ENCODE measurements around the gene WNT7B.

WNT7B gene

GRCh38 chr22:45922661-45923060 lies 54.3 kb downstream of the WNT7B start:
- no peak for DNase-seq

GRCh38 chr22:45922256-45922655 lies 54.7 kb downstream of the WNT7B start:
- no peak for DNase-seq

DNA sequence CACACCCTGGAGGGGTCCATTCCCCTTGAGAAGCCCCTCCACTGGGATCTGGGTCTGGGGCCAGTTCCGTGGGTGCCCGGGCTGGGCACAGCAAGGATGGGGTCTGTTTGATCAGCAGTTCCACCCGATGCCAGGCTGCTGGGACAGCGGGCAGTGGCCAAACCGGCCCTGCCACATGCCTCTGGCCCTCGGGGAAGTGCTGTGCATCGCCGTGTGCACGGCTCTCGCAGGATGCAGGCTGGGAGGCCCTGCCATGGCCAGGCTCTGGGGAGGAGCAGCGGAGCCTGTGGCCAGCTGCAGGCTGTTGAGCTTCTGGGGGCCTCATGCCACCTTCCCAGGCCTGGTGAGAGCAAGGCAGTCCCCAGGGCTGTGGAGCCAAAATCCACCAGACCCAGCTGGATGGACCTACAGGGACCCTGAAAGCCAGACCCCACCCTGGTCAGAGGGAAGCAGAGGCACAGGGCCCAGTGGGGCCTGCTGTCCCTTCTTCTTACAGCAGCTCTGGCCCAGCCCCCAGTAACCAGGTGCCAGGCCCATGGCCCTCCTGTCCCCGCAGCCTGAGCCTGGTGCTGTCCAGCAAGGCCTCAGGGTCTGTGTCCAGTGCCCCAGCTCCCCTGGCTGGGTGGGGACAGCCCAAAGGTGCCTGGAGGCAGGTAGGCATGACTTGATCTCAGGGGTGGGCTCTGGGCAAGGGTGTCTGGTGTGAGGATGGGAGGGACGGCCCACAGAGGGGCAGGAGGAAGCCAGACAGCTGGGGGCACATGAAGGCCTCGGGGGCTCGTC lies 57.3 kb downstream of the WNT7B start:
- no peak for DNase-seq

DNA sequence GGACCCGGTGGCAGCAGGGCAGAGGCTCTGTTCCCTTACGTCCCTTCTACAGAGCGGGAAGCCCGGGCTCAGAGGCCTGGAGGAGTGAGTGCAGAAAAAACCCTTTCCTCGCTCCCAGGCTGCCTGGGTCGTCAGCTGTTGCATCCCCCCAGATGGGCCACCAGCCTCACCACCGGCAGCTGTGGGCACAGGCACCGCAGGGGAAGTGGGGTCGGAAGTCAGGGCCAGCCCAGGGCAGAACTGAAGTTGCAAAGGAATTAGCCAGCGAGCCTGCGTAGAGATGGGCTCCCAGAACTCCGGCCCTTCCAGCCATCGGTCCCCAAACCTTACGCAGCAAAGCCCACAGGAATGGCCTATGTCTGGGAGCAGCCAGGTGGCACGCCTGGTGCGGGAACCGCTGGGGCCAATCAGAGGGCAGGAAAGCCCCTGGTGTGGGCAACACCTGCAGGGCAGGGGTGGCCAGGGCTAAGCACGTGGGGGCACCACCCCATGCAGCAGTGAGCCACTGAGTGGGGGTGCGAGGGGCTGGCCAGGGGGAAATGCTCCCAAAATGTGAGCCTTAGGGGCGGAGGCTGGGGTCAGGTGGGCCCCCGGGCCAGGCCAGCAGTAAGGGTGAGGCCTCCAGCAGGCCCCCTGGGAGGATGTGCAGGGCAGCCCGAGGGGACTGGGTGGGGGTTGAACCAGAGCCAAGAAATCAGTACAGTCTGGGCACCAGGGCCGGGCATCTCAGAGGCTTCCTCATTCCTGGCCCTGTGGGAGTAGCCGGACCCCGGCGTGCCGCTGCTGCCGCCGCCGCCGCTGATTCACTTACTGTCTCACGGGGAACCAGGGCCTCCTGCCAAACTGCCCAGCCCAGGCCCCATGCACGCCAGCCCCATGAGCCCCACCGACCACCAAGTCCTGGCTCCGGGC lies 58.2 kb downstream of the WNT7B start:
- no peak for DNase-seq

DNA sequence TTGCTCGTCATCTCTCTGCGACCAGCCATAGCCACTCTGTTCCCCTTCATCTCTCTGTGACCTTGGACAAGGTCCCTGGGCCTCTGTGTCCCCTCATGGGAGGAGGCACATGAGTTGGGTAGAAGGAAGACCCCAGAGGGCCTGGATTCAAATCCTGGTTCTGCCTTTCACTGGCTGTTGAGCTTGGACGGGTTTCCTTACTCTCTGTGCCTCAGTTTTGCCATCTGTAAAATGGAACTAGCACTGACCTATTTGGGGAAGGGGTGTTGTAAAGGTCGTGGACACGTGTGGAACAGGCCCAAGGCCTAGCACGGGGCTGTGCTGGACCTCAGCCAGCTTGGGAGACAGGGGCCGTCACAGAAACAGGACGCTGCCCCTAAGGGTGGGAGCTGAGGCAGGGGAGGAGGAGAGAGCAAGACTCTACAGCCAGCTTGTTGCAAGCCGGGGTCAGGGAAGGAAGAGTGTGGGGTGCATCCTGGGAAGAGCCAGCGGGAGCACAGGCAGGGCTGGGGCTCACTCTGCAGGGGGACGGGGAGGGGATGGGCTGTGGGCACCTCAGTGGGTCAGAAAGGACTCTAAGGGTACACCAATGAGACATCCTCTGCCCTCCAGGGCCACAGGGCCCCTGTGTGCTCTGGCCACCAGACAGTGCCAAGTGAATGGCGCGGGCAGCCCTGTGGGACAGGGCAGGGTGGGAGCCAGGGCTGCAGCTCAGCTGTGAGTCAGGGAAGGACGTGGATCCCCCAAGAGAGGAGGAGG lies 59.1 kb downstream of the WNT7B start:
- no peak for DNase-seq

DNA sequence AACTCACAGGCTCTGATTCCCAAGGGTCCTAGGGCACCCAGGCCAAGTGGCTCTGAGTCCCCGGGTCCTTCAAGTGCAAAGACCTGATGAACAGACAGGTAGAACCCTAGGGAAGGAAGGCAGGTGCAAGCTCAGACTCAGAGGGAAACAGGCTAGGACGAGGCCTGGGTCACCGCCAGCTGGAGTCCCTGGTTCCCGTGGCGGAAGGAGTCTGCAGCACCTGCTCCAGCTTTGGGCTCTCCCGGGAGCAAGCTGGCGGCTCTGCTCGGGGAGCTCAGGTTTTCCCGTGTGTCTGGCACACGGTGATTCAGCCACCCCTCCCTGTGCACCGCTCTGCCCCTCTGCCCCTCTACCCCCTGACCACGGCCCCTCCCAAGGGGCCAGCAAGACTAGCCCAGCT lies 59.8 kb downstream of the WNT7B start:
- DNase-seq: peak; percentile 26

- no peak for DNase-seq
Measured at GRCh38 chr22:45916515-45916914, 60.4 kb downstream of the WNT7B start.

- DNase-seq: no peak
Measured at GRCh38 chr22:45915841-45916240, 61.1 kb downstream of the WNT7B start.

GRCh38 chr22:45915151-45915550 lies 61.8 kb downstream of the WNT7B start:
- DNase-seq: no peak

DNA sequence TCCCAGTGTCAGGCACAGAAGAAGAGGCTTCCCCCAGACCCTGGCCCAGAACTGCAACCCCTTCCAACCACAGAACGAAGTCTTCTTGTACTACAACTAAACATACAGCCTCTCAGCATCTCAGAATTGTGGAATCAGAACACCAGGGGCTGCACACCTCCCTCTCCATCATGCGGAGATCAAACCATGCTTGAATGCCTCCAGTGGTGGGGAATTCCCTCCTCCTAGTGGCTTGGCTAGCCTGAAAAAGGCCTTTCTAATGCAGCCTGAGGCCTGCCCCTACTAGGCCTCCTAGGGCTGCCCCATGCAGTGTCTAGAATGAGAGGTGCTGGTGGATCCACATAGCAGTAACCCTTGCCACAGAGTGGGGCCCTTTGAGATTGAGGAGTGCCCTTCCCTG lies 62.7 kb downstream of the WNT7B start:
- DNase-seq: no peak

GRCh38 chr22:45912910-45913309 lies 64.1 kb downstream of the WNT7B start:
- no peak for DNase-seq

- peak; percentile 49 for DNase-seq
Measured at GRCh38 chr22:45911601-45912271, 65.2 kb downstream of the WNT7B start.

DNA sequence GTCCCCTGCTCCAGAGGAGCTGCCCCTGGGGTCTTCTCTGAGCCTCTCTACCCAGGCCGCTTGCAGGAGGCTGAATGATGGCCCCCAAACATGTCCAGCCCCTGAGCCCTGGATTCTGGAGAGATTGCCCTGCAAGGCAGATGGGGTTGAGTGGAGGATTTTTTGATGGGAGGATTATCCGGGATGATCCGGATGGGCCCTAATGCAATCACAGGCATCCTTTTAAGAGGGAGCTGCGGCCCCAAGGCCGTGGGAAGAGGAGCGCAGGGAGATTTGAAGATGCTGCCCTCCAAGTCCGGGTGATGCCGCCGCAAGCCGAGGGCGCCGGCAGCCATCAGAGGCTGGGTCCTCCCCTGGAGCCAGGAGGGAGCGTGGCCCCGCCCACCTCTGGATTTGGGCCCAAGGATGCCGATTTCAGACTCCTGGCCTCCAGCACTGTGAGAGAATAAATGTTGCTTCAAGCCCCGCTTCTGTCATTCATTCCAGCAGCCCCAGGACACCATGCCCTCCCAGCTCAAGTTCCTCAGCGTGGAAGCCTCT lies 66.0 kb downstream of the WNT7B start:
- no peak for DNase-seq

- DNase-seq: no peak
Measured at GRCh38 chr22:45908961-45909360, 68.0 kb downstream of the WNT7B start.

DNA sequence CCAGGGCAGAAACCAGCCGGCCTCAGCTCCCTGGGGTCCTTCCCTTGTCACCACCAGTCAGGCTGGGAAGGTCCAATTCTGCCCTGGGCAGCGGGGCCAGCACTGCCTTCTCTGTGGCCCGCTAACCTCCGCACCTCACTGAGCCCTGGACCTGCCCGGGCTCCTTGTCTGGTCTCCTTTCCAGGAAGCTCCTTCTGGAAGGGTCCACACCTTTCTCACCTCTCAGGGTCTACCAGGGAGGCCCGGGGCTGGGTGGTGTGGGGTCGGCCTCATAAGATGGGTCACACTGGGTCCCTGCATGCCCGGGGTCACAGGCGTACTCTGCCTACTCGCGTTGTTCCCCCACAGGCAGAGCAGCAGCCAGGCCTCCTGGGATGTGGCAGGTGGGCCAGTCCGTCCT lies 69.0 kb downstream of the WNT7B start:
- no peak for DNase-seq

DNA sequence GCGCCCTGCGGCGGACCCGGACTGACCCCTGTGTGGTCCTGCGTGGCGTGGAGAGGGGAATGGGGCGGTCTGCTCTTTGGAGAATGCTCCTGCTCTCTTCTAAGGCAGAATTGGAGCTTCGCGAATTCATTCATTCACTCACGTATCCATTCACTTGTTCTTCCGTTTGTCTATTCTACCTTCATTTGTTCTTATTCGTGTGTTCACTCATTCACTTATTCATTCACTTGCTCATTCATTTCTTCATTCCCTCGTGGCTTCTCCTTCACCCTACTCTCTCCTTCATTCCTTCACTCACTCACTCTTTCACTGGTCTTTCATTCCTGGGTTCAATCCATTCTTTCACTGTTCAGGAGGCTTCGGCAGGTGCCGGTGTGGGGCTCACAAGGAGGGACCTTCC lies 69.6 kb downstream of the WNT7B start:
- no peak for DNase-seq

DNA sequence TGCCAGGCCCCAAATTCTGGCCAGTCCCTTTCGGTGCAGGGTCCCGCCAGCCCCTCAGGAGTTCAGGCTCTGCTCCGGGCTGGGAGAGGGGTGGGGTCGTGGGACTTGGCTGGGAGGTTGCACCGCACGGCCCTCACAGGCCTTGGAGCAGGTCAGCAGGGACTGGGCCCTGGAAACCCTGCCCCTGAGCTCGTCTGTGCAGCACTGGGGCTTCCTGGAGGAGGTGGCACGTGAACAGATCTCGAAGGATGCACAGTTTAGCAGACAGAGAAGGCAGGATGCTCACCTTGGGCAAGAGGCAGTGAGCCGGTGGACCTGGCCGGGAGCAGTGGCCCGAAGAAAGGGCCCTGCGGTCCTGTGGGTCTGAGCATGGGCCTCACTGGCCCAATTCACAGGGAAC lies 70.0 kb downstream of the WNT7B start:
- no peak for DNase-seq

DNA sequence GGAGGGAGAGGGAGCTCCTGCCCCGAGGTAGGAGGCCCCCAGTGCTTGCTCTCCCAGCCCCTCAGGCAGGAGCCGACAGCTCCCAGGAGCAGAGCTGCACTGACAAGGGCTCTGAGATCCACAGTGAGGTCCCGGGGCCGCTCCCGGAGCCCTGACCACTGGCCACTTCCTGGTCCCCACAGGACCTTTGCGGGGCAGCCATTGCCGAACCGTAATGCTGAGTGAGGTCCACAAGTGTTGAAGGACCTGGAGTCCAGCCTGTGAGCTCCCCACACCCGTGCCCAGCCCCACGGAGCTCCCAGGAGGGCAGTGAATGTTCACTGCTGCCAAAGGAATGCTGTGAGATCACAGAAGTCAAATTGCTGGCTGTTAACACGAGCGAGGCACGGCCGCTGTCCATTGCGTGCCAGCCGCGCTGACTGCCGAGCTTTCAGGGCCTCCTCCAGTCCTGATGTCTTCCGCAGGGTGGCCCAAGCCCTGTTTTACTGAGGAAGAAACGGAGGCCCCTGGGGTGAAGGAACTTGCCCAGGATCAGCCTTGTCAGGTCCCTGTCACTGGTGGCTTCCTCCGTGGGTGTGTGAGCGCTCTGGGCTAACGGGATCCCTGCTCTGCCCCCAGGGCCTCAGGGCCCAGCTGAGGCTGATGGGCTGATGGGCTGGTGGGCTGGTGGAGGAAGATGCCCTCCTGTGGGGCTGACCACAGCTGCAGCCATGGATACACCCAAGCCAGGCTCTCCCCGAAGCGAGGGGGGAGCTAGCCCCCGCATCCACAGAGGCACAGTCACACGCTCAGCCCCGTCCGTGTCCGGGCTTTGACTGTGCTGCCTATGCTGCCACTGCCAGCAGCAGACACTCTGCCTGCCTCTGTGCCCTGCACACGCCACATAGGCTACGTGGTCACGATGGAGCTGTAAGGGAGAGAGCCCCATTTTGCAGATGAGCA lies 70.8 kb downstream of the WNT7B start:
- DNase-seq: no peak

GRCh38 chr22:45905326-45905923 lies 71.5 kb downstream of the WNT7B start:
- no peak for DNase-seq

DNA sequence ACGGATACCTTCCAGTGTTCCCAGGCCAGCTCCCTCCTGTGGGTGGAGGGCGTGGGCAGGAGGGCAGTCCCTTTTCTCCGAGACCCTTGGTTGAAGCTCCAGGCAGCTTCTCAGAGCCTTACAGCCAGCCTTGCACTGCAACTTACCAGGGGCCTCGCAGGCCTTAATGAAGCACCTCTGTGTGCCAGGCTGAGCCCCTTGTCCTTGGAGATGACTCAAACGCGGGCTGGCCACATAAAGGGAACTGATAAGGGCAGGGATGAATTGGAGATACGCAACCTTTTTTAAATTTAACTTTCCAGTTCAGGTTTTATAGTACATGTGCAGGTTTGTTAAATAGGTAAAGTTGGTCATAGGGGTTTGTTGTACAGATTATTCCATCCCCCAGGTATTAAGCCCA lies 72.7 kb downstream of the WNT7B start:
- no peak for DNase-seq

Measured in NCI-H1092 (cell line).